ENCODE measurements around the gene ADAM19.

DNA sequence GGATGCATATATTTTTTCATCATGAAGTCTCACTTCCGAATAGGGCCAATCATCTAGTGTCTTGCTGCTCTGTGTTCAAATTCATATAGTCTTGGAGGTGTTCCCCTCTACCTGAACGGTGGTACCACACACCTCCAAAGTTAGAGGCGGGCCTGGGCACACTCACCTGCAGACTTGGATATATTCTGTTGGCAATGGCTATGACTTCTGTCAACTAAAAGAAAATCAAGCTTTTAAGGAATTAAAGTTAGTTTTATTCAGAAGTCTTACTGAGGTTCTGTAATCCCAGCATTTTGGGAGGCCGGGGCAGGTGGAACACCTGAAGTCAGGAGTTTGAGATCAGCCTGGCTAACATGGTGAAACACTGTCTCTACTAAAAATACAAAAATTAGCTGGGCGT is 118.2 kb downstream of the ADAM19 start:
- TF ChIP-seq, protein P1, sequence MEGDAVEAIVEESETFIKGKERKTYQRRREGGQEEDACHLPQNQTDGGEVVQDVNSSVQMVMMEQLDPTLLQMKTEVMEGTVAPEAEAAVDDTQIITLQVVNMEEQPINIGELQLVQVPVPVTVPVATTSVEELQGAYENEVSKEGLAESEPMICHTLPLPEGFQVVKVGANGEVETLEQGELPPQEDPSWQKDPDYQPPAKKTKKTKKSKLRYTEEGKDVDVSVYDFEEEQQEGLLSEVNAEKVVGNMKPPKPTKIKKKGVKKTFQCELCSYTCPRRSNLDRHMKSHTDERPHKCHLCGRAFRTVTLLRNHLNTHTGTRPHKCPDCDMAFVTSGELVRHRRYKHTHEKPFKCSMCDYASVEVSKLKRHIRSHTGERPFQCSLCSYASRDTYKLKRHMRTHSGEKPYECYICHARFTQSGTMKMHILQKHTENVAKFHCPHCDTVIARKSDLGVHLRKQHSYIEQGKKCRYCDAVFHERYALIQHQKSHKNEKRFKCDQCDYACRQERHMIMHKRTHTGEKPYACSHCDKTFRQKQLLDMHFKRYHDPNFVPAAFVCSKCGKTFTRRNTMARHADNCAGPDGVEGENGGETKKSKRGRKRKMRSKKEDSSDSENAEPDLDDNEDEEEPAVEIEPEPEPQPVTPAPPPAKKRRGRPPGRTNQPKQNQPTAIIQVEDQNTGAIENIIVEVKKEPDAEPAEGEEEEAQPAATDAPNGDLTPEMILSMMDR (IDR thresholded peaks at IDR 0.05) = no peak
- no peak for TF ChIP-seq ZFX (IDR thresholded peaks at IDR 0.05; ENCODE audit: borderline replicate concordance)

All from 22Rv1 (cell line).